ENCODE data around the gene SLC35B2.

SLC35B2 gene

DNA sequence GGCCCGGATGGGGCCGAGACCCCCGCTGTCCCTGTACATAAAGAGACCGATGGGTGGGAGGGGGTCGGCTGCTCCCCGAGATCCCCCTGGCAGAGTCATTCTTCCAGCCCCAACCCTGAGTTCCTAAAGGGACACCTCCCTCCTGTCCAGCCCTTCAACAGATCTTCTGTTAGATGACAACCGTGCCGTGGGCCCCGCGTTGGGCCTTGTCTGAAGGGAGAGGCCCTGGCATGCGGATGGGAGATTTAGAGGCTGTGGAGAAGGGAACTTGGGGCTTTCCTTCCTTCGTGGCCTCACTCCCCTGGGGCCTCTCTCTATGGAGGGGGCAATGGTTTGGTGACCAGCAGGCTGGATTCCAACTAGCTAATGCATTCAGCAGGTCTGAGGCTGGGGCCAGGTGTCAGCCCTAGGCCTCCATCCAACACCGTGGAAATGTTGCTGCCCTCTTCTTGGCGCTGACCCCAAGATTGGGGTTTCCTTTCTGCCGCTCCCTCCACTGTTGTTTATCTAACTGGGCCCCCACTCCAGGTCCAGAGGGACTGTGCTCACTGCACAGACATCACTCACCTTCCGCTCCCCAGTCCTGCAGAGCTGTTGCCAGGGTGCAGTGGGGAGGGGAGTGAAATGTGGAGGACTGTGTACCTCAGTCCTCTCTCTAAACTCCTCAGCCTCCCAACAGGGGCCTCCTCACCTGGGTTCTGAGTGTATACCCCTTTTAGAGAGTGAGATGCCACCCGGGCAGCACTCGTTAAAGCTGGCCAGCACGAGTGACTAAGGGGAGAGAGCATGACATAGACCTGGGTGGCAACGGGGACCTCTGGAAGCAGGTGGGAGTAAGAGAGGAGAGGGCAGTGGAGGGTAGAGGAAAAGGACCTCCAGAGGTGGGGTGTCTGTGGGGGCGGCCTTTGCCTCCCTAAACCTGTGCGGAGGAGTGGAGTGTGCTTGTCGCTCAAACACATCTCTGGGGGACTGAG lies 19.6 kb upstream of the SLC35B2 start:
- Histone ChIP-seq H3K79me2 (ENCODE audit: insufficient read depth, low read length) (no peaks in the 10 kb centered on the region), H3K27ac (ENCODE audit: low read length) (no peak overlapping the region), H4K20me1 (ENCODE audit: insufficient read depth, low read length) (peaks cover 11% of the 10 kb centered on the region; the same call in 1 of the 2 replicates), H3K9ac (ENCODE audit: low read depth, low read length) (no peak overlapping the region), H3K27me3 (ENCODE audit: insufficient read depth, low read length, poor library complexity) (peaks cover 4% of the 10 kb centered on the region), H3K4me2 (ENCODE audit: insufficient read depth, low read length) (no peak overlapping the region), H3K4me1 (ENCODE audit: insufficient read depth, low read length) (no peaks in the 10 kb centered on the region), H3K9me3 (ENCODE audit: insufficient read depth, low read length, severe bottlenecking) (no peaks in the 10 kb centered on the region), H2AFZ (ENCODE audit: low read depth, low read length) (no peak overlapping the region), H3K36me3 (ENCODE audit: insufficient read depth, low read length) (no peaks in the 10 kb centered on the region), H3K4me3 (ENCODE audit: low read depth in 1 of 2, low read length in 2 of 2) (no peak overlapping the region)
- TF ChIP-seq CTCF (IDR thresholded peaks at IDR 0.05; ENCODE audit: borderline replicate concordance, extremely low read depth, low read length, poor library complexity, severe bottlenecking): no peak
- TF ChIP-seq EZH2 (IDR thresholded peaks at IDR 0.05; ENCODE audit: borderline replicate concordance, low read depth, low read length, severe bottlenecking): no peak
- no peak for ATAC-seq (ENCODE audit: insufficient read depth, low read depth)
- no peak for DNase-seq

DNA sequence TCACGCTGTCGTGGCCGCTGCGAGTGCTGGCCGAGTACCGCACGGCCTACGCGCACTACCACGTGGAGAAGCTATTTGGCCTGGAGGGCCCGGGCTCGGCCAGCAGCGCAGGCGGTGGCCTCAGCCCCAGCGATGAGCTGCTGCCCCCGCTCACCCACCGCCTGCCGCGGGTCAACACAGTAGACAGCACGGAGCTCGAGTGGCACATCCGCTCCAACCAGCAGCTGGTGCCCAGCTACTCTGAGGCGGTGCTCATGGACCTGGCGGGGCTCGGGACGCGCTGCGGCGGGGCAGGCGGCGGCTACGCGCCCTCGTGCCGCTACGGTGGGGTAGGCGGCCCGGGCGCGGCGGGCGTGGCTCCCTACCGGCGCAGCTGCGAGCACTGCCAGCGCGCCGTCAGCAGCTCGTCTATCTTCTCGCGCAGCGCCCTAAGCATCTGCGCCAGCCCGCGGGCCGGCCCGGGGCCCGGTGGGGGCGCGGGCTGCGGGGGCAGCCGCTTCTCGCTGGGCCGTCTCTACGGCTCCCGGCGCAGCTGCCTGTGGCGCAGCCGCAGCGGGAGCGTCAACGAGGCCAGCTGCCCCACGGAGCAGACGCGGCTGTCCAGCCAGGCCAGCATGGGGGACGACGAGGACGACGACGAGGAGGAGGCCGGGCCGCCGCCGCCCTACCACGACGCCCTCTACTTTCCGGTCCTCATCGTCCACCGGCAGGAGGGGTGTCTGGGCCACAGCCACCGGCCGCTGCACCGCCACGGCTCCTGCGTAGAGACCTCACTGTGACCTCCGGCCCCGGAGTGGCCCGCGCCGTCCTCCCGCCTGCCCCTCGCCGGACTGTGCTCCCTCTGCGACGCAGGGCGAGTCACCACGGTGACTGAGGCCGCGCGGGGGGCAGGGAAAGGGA lies 18.7 kb upstream of the SLC35B2 start:
- Histone ChIP-seq H3K4me2 (ENCODE audit: insufficient read depth, low read length) (no peak overlapping the region), H3K36me3 (ENCODE audit: insufficient read depth, low read length) (no peaks in the 10 kb centered on the region), H3K27ac (ENCODE audit: low read length) (no peak overlapping the region), H3K9ac (ENCODE audit: low read depth, low read length) (no peak overlapping the region), H3K4me3 (ENCODE audit: low read depth in 1 of 2, low read length in 2 of 2) (no peak overlapping the region), H3K27me3 (ENCODE audit: insufficient read depth, low read length, poor library complexity) (peaks cover 3% of the 10 kb centered on the region), H2AFZ (ENCODE audit: low read depth, low read length) (no peak overlapping the region), H4K20me1 (ENCODE audit: insufficient read depth, low read length) (peaks cover 10% of the 10 kb centered on the region; the same call in 1 of the 2 replicates), H3K79me2 (ENCODE audit: insufficient read depth, low read length) (no peaks in the 10 kb centered on the region), H3K4me1 (ENCODE audit: insufficient read depth, low read length) (no peaks in the 10 kb centered on the region), H3K9me3 (ENCODE audit: insufficient read depth, low read length, severe bottlenecking) (no peaks in the 10 kb centered on the region)
- ATAC-seq (ENCODE audit: insufficient read depth, low read depth) (no peak), DNase-seq (no peak)
- TF ChIP-seq EZH2 (IDR thresholded peaks at IDR 0.05; ENCODE audit: borderline replicate concordance, low read depth, low read length, severe bottlenecking): no peak
- no peak for TF ChIP-seq CTCF (IDR thresholded peaks at IDR 0.05; ENCODE audit: borderline replicate concordance, extremely low read depth, low read length, poor library complexity, severe bottlenecking)

- H2AFZ ChIP-seq (ENCODE audit: low read depth, low read length): no peak overlapping the region
- H3K4me1 ChIP-seq (ENCODE audit: insufficient read depth, low read length): no peaks in the 10 kb centered on the region
- TF ChIP-seq EZH2 (IDR thresholded peaks at IDR 0.05; ENCODE audit: borderline replicate concordance, low read depth, low read length, severe bottlenecking) (no peak), CTCF (IDR thresholded peaks at IDR 0.05; ENCODE audit: borderline replicate concordance, extremely low read depth, low read length, poor library complexity, severe bottlenecking) (no peak)
- H3K27ac ChIP-seq (ENCODE audit: low read length): no peak overlapping the region
- no peak overlapping the region for H3K4me3 ChIP-seq (ENCODE audit: low read depth in 1 of 2, low read length in 2 of 2)
- no peak overlapping the region for H3K4me2 ChIP-seq (ENCODE audit: insufficient read depth, low read length)
- H3K27me3 ChIP-seq (ENCODE audit: insufficient read depth, low read length, poor library complexity): peaks cover 3% of the 10 kb centered on the region
- no peak for DNase-seq
- ATAC-seq (ENCODE audit: insufficient read depth, low read depth): no peak
- peaks cover 10% of the 10 kb centered on the region; the same call in 1 of the 2 replicates for H4K20me1 ChIP-seq (ENCODE audit: insufficient read depth, low read length)
- H3K9me3 ChIP-seq (ENCODE audit: insufficient read depth, low read length, severe bottlenecking): no peaks in the 10 kb centered on the region
- no peaks in the 10 kb centered on the region for H3K36me3 ChIP-seq (ENCODE audit: insufficient read depth, low read length)
- H3K79me2 ChIP-seq (ENCODE audit: insufficient read depth, low read length): no peaks in the 10 kb centered on the region
- no peak overlapping the region for H3K9ac ChIP-seq (ENCODE audit: low read depth, low read length)
These were observed 18.0 kb upstream of the SLC35B2 start for GRCh38 chr6:44275271-44275748.
